ENCODE data around the gene SNX32.

SNX32 gene

DNA sequence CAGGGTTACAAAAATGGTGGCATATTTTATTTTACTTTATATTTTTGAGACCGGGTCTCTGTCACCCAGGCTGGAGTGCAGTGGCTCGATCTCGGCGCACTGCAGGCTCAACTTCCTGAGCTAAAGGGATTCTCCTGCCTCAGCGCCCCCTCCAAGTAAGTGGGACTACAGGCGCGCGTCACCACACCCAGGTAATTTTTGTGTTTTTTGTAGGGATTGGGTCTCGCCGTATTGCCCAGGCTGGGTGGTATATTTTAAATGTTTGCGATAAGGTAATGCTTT is 67.1 kb downstream of the SNX32 start:
- no peak for DNase-seq (ENCODE audit: low read depth)

DNA sequence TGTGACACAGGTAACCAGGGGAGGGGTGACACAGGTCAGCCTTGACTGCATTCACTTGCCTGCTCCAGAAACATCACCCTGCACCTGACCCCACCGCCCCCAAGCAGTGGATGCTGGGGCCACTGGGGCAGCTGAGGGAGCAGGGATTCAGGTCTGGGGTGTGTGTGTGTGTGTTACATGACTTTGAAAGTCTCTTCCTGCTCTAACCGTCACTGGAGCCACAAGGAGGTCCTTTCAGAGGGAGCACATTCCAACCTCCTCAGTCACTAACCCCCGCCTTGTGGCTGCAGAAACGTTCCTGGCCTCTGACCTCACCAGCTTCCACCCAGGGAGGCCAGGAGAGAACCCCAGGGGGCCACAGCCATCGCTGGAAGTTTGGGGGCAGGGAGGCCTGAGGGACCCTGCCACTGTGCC is 69.3 kb downstream of the SNX32 start:
- DNase-seq (ENCODE audit: low read depth) = no peak
